Retinal pigment epithelial cell (primary cell): ENCODE results near the gene ZNF580.

Experiments used
- DNase-seq: peaks from one replicate; pipeline ENCODE4 v3.0.0-alpha.2; 2010; ENCODE audit warnings: low read depth
- H3K4me3 ChIP-seq: 2 replicates; pipeline ENCODE4 v1.5.1; 2011; ENCODE audit warnings: mild to moderate bottlenecking, low read length, control low read depth, moderate library complexity
- CTCF ChIP-seq: conservative IDR thresholded peaks from 2 replicates; pipeline ENCODE4 v1.5.1; 2011; ENCODE audit warnings: low read depth, low read length, control low read depth, inconsistent platforms

The ZNF580 gene

GRCh38 chr19:55683449-55684261 lies 42.9 kb downstream of the ZNF580 start:
- no peak overlapping the region for H3K4me3 ChIP-seq
- DNase-seq, result no peak
- no peak for TF ChIP-seq CTCF

GRCh38 chr19:55684946-55685681 lies 44.3 kb downstream of the ZNF580 start:
- no peak for DNase-seq
- TF ChIP-seq CTCF, result no peak

GRCh38 chr19:55685776-55686175 lies 45.0 kb downstream of the ZNF580 start:
- DNase-seq, result no peak
- no peak overlapping the region for H3K4me3 ChIP-seq
- no peak for TF ChIP-seq CTCF

More at GRCh38 chr19:55684946-55685681, 44.3 kb downstream of the ZNF580 start:
- H3K4me3 ChIP-seq, result no peak overlapping the region

GRCh38 chr19:55686311-55687050 lies 45.7 kb downstream of the ZNF580 start:
- DNase-seq, result no peak
- H3K4me3 ChIP-seq, result no peak overlapping the region
- no peak for TF ChIP-seq CTCF

- no peak for DNase-seq
- no peak for TF ChIP-seq CTCF
Measured at GRCh38 chr19:55687281-55688201, 46.7 kb downstream of the ZNF580 start.

More at GRCh38 chr19:55687281-55688201, 46.7 kb downstream of the ZNF580 start:
- no peak overlapping the region for H3K4me3 ChIP-seq
